Cardiac muscle cell (in vitro differentiated cells and primary cell): ENCODE measurements around the gene CDKL5. TPM values are rescaled to one million over a fixed set of nuclear protein-coding genes. Genes with fewer than 3 reads are reported as not detected.

Experiments
- DNase-seq, 2 donors: peaks; one replicate each; pipeline versions ENCODE4 v3.0.0 to v3.0.0-alpha.2; 2010 to 2017; ENCODE audit warnings: low read depth in 1 of 2, low spot score in 1 of 2
- H3K27ac ChIP-seq: fragments of 200-600 bp; sonication (generic); 2 replicates; pipeline ENCODE4 v1.5.1; 2016
- H3K27me3 ChIP-seq: fragments of 200-600 bp; sonication (generic); 2 replicates; pipeline ENCODE4 v1.6.0; 2016; ENCODE audit warnings: control low read depth
- H3K36me3 ChIP-seq: fragments of 200-600 bp; sonication (generic); 2 replicates; pipeline ENCODE4 v1.5.1; 2016; ENCODE audit warnings: control low read depth
- H3K4me1 ChIP-seq: fragments of 200-600 bp; sonication (generic); 2 replicates; pipeline ENCODE4 v1.8.1; 2017; ENCODE audit warnings: low read depth, mild to moderate bottlenecking, mixed run types
- H3K4me3 ChIP-seq: fragments of 200-600 bp; sonication (generic); 2 replicates; pipeline ENCODE4 v1.5.1; 2016; ENCODE audit warnings: mild to moderate bottlenecking
- H3K9me3 ChIP-seq: fragments of 200-600 bp; sonication (generic); 2 replicates; pipeline ENCODE4 v1.5.1; 2017; ENCODE audit warnings: low read depth, mild to moderate bottlenecking, control low read depth
- CTCF ChIP-seq: IDR thresholded peaks from 2 replicates; pipeline ENCODE4 v1.5.1; 2012; ENCODE audit warnings: low read depth, mild to moderate bottlenecking, low read length
- polyA plus RNA-seq: library from polyadenylated mRNA; unstranded; fragments of >200 nt; fragmentation: Nextera tagmentation; extraction: Ambion mirVana; gene quantifications from 2 replicates; pipeline ENCODE4 v1.2.1, GENCODE V29; 2016
- total RNA-seq: library from RNA; depleted of rRNA; stranded (reverse); fragments of >200 nt; gene quantifications from 2 replicates; pipeline ENCODE4 v1.2.3, GENCODE V29; 2016

The CDKL5 gene
- total and polyA plus RNA-seq, 2 experiments from 2014 or later, result 2.7 to 12.9 TPM

GRCh38 chrX:18677161-18677869, 251.9 kb downstream of the CDKL5 start:
- H3K36me3 ChIP-seq, result no peaks in the 10 kb centered on the region
- no peak overlapping the region for H3K27ac ChIP-seq
- no peak for DNase-seq
- H3K4me3 ChIP-seq, result no peak overlapping the region
- H3K9me3 ChIP-seq, result no peaks in the 10 kb centered on the region
- no peaks in the 10 kb centered on the region for H3K27me3 ChIP-seq
- no peaks in the 10 kb centered on the region for H3K4me1 ChIP-seq
- TF ChIP-seq CTCF, result no peak

GRCh38 chrX:18681996-18682395, 256.6 kb downstream of the CDKL5 start:
- H3K27me3 ChIP-seq, result no peaks in the 10 kb centered on the region
- no peak overlapping the region for H3K4me3 ChIP-seq
- no peaks in the 10 kb centered on the region for H3K9me3 ChIP-seq
- no peaks in the 10 kb centered on the region for H3K4me1 ChIP-seq
- no peak for DNase-seq
- no peak for TF ChIP-seq CTCF
- no peak overlapping the region for H3K27ac ChIP-seq
- no peaks in the 10 kb centered on the region for H3K36me3 ChIP-seq

GRCh38 chrX:18682979-18683387, 257.6 kb downstream of the CDKL5 start:
- no peaks in the 10 kb centered on the region for H3K27me3 ChIP-seq
- TF ChIP-seq CTCF, result no peak
- no peaks in the 10 kb centered on the region for H3K36me3 ChIP-seq

GRCh38 chrX:18687856-18688495, 262.6 kb downstream of the CDKL5 start:
- H3K4me1 ChIP-seq, result no peaks in the 10 kb centered on the region
- H3K4me3 ChIP-seq, result no peak overlapping the region
- H3K27me3 ChIP-seq, result no peaks in the 10 kb centered on the region
- H3K27ac ChIP-seq, result no peak overlapping the region
- DNase-seq, result no peak
- H3K9me3 ChIP-seq, result no peaks in the 10 kb centered on the region
- H3K36me3 ChIP-seq, result no peaks in the 10 kb centered on the region
- no peak for TF ChIP-seq CTCF

More at GRCh38 chrX:18682979-18683387, 257.6 kb downstream of the CDKL5 start:
- Histone ChIP-seq H3K4me3 (no peak overlapping the region), H3K9me3 (no peaks in the 10 kb centered on the region), H3K4me1 (no peaks in the 10 kb centered on the region), H3K27ac (no peak overlapping the region)
- no peak for DNase-seq

GRCh38 chrX:18691431-18691830, 266.0 kb downstream of the CDKL5 start:
- Histone ChIP-seq H3K27ac (no peak overlapping the region), H3K9me3 (no peaks in the 10 kb centered on the region), H3K4me1 (no peaks in the 10 kb centered on the region), H3K36me3 (no peaks in the 10 kb centered on the region), H3K4me3 (no peak overlapping the region), H3K27me3 (no peaks in the 10 kb centered on the region)
- TF ChIP-seq CTCF, result no peak
- no peak for DNase-seq
